HepG2 (cell line): Measurements from ENCODE around the gene HMCN2. TPM values are rescaled to one million over a fixed set of nuclear protein-coding genes. Genes with fewer than 3 reads are reported as not detected.

ENCODE experiments used
- BCL6 ChIP-seq: IDR thresholded peaks from 2 replicates; pipeline ENCODE4 v1.6.1; 2016; ENCODE audit warnings: missing genetic modification reagents, missing compliant biosample characterization
- FOXA1 ChIP-seq, 2 experiments: fragments of 450-650 bp in 1 of 2; sonication (generic) in 1 of 2; formaldehyde crosslinking in 1 of 2; IDR thresholded peaks; 2 replicates each; pipeline versions ENCODE4 v1.4.0 to v1.6.1; 2016 to 2020; ENCODE audit warnings: missing genetic modification reagents in 1 of 2
- IKZF1 ChIP-seq: fragments of 450-650 bp; IDR thresholded peaks from 2 replicates; pipeline ENCODE4 v1.7.1; 2016
- KAT7 ChIP-seq: IDR thresholded peaks from 2 replicates; pipeline ENCODE4 v1.6.1; 2018; ENCODE audit warnings: borderline replicate concordance, missing compliant biosample characterization
- MBD4 ChIP-seq: IDR thresholded peaks from 2 replicates; pipeline ENCODE4 v1.6.1; 2012; ENCODE audit warnings: low read length, inconsistent platforms, borderline replicate concordance
- MIXL1 ChIP-seq: IDR thresholded peaks from 2 replicates; pipeline ENCODE4 v1.6.1; 2016
- NFYB ChIP-seq: sonication (generic); formaldehyde crosslinking; IDR thresholded peaks from 2 replicates; pipeline ENCODE4 v1.4.0; 2020; ENCODE audit warnings: missing genetic modification reagents
- ONECUT2 ChIP-seq: sonication (generic); formaldehyde crosslinking; IDR thresholded peaks from 2 replicates; pipeline ENCODE4 v1.4.0; 2020; ENCODE audit warnings: missing genetic modification reagents
- RNF2 ChIP-seq: fragments of 450-650 bp; conservative IDR thresholded peaks from 2 replicates; pipeline ENCODE4 v1.6.1; 2016; ENCODE audit warnings: low read depth
- ZNF260 ChIP-seq: sonication (generic); formaldehyde crosslinking; IDR thresholded peaks from 2 replicates; pipeline ENCODE4 v1.4.0; 2020; ENCODE audit warnings: missing genetic modification reagents, low read depth, mild to moderate bottlenecking, borderline replicate concordance
- ZNF841 ChIP-seq: sonication (generic); formaldehyde crosslinking; IDR thresholded peaks from 2 replicates; pipeline ENCODE4 v1.8.1; 2023; ENCODE audit warnings: missing genetic modification reagents, borderline replicate concordance
- ZSCAN25 ChIP-seq: sonication (generic); formaldehyde crosslinking; IDR thresholded peaks from 2 replicates; pipeline ENCODE4 v1.8.0; 2022; ENCODE audit warnings: mild to moderate bottlenecking, missing genetic modification reagents
- polyA plus RNA-seq, 8 experiments: library from polyadenylated mRNA; depleted of rRNA in 3 of 8; stranded (reverse) in 7 of 8; unstranded in 1 of 8; fragments of >200 nt; fragmentation: Illumina TruSeq in 4 of 8; extraction: Trizol in 4 of 8; gene quantifications; 2 replicates each; pipeline versions ENCODE4 v1.2.1 to v1.2.3, GENCODE V29; 2011 to 2016; ENCODE audit warnings: low read depth in 4 of 8, missing spikeins in 1 of 8, mixed read lengths in 1 of 8; ENCODE audit not compliant: insufficient read depth in 1 of 8
- total RNA-seq, 5 experiments: library from RNA; depleted of rRNA; stranded (reverse); fragments of >200 nt; fragmentation: Illumina TruSeq; extraction: Trizol; gene quantifications; 2 replicates each; pipeline ENCODE4 v1.2.3, GENCODE V29; 2016; ENCODE audit warnings: low read depth in 1 of 5
- TF ChIP-seq, protein P1 (sequence below): sonication (generic); formaldehyde crosslinking; IDR thresholded peaks from 2 replicates; pipeline ENCODE4 v1.5.0; 2020; ENCODE audit warnings: mild to moderate bottlenecking, missing genetic modification reagents, borderline replicate concordance
- TF ChIP-seq, protein P2 (sequence below): sonication (generic); formaldehyde crosslinking; IDR thresholded peaks from 2 replicates; pipeline ENCODE4 v1.8.0; 2022; ENCODE audit warnings: low read depth, missing genetic modification reagents
- TF ChIP-seq, protein P3 (sequence below): fragments of 450-650 bp; IDR thresholded peaks from 2 replicates; pipeline ENCODE4 v1.6.1; 2016
- TF ChIP-seq, protein P4 (sequence below): sonication (generic); formaldehyde crosslinking; IDR thresholded peaks from 2 replicates; pipeline ENCODE4 v1.5.0; 2020; ENCODE audit warnings: mild to moderate bottlenecking, missing genetic modification reagents

The HMCN2 gene
- total and polyA plus RNA-seq, 2 of the 13 experiments (the other 11 are each of a cell fraction or from before 2014, with no cell fraction given): 0.09 TPM; not detected in 1

DNA sequence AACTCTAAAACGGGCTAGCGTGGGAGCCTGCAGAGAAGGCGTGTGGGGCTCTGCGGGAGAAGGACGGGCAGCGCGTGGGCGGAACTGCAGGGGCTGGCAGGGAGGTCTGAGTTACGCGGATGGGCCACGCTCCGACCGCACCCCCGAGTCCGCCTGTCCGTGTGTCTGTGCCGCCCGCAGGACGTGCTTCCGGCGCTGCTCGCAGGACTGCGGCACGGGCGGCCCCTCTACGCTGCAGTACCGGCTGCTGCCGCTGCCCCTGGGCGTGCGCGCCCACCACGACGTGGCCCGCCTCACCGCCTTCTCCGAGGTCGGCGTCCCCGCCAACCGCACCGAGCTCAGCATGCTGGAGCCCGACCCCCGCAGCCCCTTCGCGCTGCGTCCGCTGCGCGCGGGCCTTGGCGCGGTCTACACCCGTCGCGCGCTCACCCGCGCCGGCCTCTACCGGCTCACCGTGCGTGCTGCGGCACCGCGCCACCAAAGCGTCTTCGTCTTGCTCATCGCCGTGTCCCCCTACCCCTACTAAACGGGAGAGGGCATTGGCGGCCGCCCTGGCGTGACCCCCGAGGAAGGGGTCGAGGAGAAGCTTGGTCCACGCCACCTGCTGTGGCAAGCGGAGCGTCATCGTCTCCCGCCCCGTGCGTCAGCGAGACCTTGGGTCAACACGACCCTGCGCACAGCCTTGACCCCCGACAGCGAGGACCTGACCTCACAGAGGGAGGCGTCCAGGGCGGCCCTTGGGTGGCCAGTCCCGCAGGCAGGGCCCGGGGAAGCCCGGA, 167.8 kb downstream of the HMCN2 start (continued):
- TF ChIP-seq, protein P1, sequence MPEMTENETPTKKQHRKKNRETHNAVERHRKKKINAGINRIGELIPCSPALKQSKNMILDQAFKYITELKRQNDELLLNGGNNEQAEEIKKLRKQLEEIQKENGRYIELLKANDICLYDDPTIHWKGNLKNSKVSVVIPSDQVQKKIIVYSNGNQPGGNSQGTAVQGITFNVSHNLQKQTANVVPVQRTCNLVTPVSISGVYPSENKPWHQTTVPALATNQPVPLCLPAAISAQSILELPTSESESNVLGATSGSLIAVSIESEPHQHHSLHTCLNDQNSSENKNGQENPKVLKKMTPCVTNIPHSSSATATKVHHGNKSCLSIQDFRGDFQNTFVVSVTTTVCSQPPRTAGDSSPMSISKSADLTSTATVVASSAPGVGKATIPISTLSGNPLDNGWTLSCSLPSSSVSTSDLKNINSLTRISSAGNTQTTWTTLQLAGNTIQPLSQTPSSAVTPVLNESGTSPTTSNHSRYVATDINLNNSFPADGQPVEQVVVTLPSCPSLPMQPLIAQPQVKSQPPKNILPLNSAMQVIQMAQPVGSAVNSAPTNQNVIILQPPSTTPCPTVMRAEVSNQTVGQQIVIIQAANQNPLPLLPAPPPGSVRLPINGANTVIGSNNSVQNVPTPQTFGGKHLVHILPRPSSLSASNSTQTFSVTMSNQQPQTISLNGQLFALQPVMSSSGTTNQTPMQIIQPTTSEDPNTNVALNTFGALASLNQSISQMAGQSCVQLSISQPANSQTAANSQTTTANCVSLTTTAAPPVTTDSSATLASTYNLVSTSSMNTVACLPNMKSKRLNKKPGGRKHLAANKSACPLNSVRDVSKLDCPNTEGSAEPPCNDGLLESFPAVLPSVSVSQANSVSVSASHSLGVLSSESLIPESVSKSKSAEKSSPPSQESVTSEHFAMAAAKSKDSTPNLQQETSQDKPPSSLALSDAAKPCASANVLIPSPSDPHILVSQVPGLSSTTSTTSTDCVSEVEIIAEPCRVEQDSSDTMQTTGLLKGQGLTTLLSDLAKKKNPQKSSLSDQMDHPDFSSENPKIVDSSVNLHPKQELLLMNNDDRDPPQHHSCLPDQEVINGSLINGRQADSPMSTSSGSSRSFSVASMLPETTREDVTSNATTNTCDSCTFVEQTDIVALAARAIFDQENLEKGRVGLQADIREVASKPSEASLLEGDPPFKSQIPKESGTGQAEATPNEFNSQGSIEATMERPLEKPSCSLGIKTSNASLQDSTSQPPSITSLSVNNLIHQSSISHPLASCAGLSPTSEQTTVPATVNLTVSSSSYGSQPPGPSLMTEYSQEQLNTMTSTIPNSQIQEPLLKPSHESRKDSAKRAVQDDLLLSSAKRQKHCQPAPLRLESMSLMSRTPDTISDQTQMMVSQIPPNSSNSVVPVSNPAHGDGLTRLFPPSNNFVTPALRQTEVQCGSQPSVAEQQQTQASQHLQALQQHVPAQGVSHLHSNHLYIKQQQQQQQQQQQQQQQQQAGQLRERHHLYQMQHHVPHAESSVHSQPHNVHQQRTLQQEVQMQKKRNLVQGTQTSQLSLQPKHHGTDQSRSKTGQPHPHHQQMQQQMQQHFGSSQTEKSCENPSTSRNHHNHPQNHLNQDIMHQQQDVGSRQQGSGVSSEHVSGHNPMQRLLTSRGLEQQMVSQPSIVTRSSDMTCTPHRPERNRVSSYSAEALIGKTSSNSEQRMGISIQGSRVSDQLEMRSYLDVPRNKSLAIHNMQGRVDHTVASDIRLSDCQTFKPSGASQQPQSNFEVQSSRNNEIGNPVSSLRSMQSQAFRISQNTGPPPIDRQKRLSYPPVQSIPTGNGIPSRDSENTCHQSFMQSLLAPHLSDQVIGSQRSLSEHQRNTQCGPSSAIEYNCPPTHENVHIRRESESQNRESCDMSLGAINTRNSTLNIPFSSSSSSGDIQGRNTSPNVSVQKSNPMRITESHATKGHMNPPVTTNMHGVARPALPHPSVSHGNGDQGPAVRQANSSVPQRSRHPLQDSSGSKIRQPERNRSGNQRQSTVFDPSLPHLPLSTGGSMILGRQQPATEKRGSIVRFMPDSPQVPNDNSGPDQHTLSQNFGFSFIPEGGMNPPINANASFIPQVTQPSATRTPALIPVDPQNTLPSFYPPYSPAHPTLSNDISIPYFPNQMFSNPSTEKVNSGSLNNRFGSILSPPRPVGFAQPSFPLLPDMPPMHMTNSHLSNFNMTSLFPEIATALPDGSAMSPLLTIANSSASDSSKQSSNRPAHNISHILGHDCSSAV (CRISPR knock-in tag): no peak
- TF ChIP-seq ZNF260 (CRISPR knock-in tag) (no peak), ONECUT2 (CRISPR knock-in tag) (no peak), MBD4 (no peak), BCL6 (CRISPR knock-in tag) (peak; percentile 51), NFYB (CRISPR knock-in tag) (no peak), MIXL1 (CRISPR knock-in tag) (no peak), IKZF1 (no peak), KAT7 (CRISPR knock-in tag) (no peak), RNF2 (peak; percentile 87), ZSCAN25 (CRISPR knock-in tag) (peak; percentile 62; the same call in 1 of the 2 replicates), FOXA1 (IDR thresholded peaks at IDR 0.05) (no peak), FOXA1 (CRISPR knock-in tag; IDR thresholded peaks at IDR 0.05) (peak; percentile 82), ZNF841 (CRISPR knock-in tag) (no peak; the same call in 1 of the 2 replicates)
- TF ChIP-seq, protein P2, sequence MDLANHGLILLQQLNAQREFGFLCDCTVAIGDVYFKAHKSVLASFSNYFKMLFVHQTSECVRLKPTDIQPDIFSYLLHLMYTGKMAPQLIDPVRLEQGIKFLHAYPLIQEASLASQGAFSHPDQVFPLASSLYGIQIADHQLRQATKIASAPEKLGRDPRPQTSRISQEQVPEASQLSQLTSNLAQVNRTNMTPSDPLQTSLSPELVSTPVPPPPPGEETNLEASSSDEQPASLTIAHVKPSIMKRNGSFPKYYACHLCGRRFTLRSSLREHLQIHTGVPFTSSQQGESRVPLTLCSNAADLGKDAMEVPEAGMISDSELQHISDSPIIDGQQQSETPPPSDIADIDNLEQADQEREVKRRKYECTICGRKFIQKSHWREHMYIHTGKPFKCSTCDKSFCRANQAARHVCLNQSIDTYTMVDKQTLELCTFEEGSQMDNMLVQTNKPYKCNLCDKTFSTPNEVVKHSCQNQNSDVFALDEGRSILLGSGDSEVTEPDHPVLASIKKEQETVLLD (CRISPR knock-in tag): no peak
- TF ChIP-seq, protein P3, sequence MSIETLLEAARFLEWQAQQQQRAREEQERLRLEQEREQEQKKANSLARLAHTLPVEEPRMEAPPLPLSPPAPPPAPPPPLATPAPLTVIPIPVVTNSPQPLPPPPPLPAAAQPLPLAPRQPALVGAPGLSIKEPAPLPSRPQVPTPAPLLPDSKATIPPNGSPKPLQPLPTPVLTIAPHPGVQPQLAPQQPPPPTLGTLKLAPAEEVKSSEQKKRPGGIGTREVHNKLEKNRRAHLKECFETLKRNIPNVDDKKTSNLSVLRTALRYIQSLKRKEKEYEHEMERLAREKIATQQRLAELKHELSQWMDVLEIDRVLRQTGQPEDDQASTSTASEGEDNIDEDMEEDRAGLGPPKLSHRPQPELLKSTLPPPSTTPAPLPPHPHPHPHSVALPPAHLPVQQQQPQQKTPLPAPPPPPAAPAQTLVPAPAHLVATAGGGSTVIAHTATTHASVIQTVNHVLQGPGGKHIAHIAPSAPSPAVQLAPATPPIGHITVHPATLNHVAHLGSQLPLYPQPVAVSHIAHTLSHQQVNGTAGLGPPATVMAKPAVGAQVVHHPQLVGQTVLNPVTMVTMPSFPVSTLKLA: no peak
- TF ChIP-seq, protein P4, sequence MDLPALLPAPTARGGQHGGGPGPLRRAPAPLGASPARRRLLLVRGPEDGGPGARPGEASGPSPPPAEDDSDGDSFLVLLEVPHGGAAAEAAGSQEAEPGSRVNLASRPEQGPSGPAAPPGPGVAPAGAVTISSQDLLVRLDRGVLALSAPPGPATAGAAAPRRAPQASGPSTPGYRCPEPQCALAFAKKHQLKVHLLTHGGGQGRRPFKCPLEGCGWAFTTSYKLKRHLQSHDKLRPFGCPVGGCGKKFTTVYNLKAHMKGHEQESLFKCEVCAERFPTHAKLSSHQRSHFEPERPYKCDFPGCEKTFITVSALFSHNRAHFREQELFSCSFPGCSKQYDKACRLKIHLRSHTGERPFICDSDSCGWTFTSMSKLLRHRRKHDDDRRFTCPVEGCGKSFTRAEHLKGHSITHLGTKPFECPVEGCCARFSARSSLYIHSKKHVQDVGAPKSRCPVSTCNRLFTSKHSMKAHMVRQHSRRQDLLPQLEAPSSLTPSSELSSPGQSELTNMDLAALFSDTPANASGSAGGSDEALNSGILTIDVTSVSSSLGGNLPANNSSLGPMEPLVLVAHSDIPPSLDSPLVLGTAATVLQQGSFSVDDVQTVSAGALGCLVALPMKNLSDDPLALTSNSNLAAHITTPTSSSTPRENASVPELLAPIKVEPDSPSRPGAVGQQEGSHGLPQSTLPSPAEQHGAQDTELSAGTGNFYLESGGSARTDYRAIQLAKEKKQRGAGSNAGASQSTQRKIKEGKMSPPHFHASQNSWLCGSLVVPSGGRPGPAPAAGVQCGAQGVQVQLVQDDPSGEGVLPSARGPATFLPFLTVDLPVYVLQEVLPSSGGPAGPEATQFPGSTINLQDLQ (CRISPR knock-in tag): no peak; the same call in 1 of the 2 replicates
